CD14-positive monocyte (primary cell): ENCODE measurements around the gene CCDC138. TPM values are rescaled to one million over a fixed set of nuclear protein-coding genes. Genes with fewer than 3 reads are reported as not detected.

ENCODE experiments used
- DNase-seq, 3 donors: peaks; one replicate each; pipeline ENCODE4 v3.0.0-alpha.2; 2011 to 2022
- H2AFZ ChIP-seq: 2 replicates; pipeline ENCODE4 v1.6.0; 2012; ENCODE audit warnings: mild to moderate bottlenecking, low read depth, low read length, inconsistent platforms; ENCODE audit not compliant: insufficient read depth, poor library complexity, severe bottlenecking
- H3K27ac ChIP-seq, 2 donors: 1 replicate in 1 of 2; 2 replicates in 1 of 2; pipeline ENCODE4 v1.5.1; 2012 to 2013; ENCODE audit warnings: low read length in 2 of 2, control low read depth in 1 of 2, inconsistent platforms in 1 of 2, low read depth in 1 of 2, mild to moderate bottlenecking in 1 of 2
- H3K27me3 ChIP-seq, 2 donors: one replicate each; pipeline versions ENCODE4 v1.6.0 to v1.6.1; 2011 to 2013; ENCODE audit warnings: low read length in 2 of 2; ENCODE audit not compliant: control insufficient read depth in 2 of 2, insufficient read depth in 2 of 2
- H3K36me3 ChIP-seq, 2 donors: replicated peaks in 1 of 2; 1 replicate in 1 of 2; 2 replicates in 1 of 2; pipeline versions ENCODE4 v1.5.1 to v1.6.1; 2012 to 2013; ENCODE audit warnings: low read length in 2 of 2, control low read depth in 1 of 2, inconsistent platforms in 1 of 2, mild to moderate bottlenecking in 1 of 2; ENCODE audit not compliant: insufficient read depth in 2 of 2, control insufficient read depth in 1 of 2
- H3K4me1 ChIP-seq, 2 donors: 1 replicate in 1 of 2; 2 replicates in 1 of 2; pipeline versions ENCODE4 v1.5.1 to v1.6.1; 2012 to 2013; ENCODE audit warnings: low read length in 2 of 2, control low read depth in 1 of 2, inconsistent platforms in 1 of 2, mild to moderate bottlenecking in 1 of 2, moderate library complexity in 1 of 2; ENCODE audit not compliant: insufficient read depth in 2 of 2, control insufficient read depth in 1 of 2
- H3K4me2 ChIP-seq: replicated peaks from 2 replicates; pipeline ENCODE3; 2012; ENCODE audit warnings: low read length, moderate library complexity, mild to moderate bottlenecking; ENCODE audit not compliant: poor library complexity, severe bottlenecking; ENCODE audit errors: extremely low read depth
- H3K4me3 ChIP-seq, 3 experiments: fragments of 200-600 bp in 1 of 3; sonication (generic) in 1 of 3; replicated peaks in 1 of 3; 1 replicate in 2 of 3; 2 replicates in 1 of 3; pipeline ENCODE4 v1.5.1; 2011 to 2013; ENCODE audit warnings: low read length in 3 of 3, mild to moderate bottlenecking in 3 of 3, control low read depth in 2 of 3, low read depth in 2 of 3, inconsistent platforms in 1 of 3, moderate library complexity in 1 of 3
- H3K79me2 ChIP-seq: 2 replicates; pipeline ENCODE4 v1.6.0; 2012; ENCODE audit warnings: mild to moderate bottlenecking, control low read depth, inconsistent platforms, low read length, moderate library complexity; ENCODE audit not compliant: insufficient read depth
- H3K9ac ChIP-seq: 2 replicates; pipeline ENCODE4 v1.6.0; 2017; ENCODE audit warnings: low read length, mild to moderate bottlenecking; ENCODE audit not compliant: insufficient read depth, poor library complexity, severe bottlenecking
- H3K9me3 ChIP-seq, 2 donors: replicated peaks in 1 of 2; 1 replicate in 1 of 2; 2 replicates in 1 of 2; pipeline versions ENCODE4 v1.5.1 to v1.6.1; 2012 to 2013; ENCODE audit warnings: low read length in 2 of 2, control low read depth in 1 of 2; ENCODE audit not compliant: control insufficient read depth in 1 of 2, insufficient read depth in 1 of 2
- H4K20me1 ChIP-seq: 2 replicates; pipeline ENCODE4 v1.6.0; 2012; ENCODE audit warnings: mild to moderate bottlenecking, low read length, control low read depth, moderate library complexity; ENCODE audit not compliant: insufficient read depth
- H3K27ac Mint-ChIP-seq, 7 donors: one replicate each; pipeline ENCODE4 v1.8.0; 2020; ENCODE audit warnings: mild to moderate bottlenecking in 7 of 7, mixed read lengths in 7 of 7, moderate library complexity in 6 of 7, inconsistent platforms in 2 of 7
- H3K27me3 Mint-ChIP-seq, 3 donors: one replicate each; pipeline ENCODE4 v1.8.0; 2021 to 2022; ENCODE audit warnings: low read depth in 3 of 3, mild to moderate bottlenecking in 3 of 3, mixed read lengths in 3 of 3, moderate library complexity in 3 of 3, inconsistent platforms in 1 of 3
- H3K36me3 Mint-ChIP-seq, 2 donors: one replicate each; pipeline ENCODE4 v1.8.0; 2020; ENCODE audit warnings: mixed read lengths in 2 of 2, inconsistent platforms in 1 of 2, mild to moderate bottlenecking in 1 of 2
- H3K4me1 Mint-ChIP-seq: one replicate; pipeline ENCODE4 v1.8.0; 2020; ENCODE audit warnings: mild to moderate bottlenecking, mixed read lengths
- H3K4me3 Mint-ChIP-seq, 2 donors: one replicate each; pipeline ENCODE4 v1.8.0; 2020; ENCODE audit warnings: mild to moderate bottlenecking in 2 of 2, mixed read lengths in 2 of 2, moderate library complexity in 1 of 2
- H3K9me3 Mint-ChIP-seq, 7 donors: one replicate each; pipeline ENCODE4 v1.8.0; 2020 to 2022; ENCODE audit warnings: mixed read lengths in 7 of 7, mild to moderate bottlenecking in 6 of 7, moderate library complexity in 6 of 7, inconsistent platforms in 2 of 7
- WGBS: methylation state at CpG from one replicate; pipeline ENCODE4 v1.1.5; 2013; ENCODE audit warnings: missing lambda C conversion rate; ENCODE audit not compliant: insufficient coverage; 5-methylcytosine and 5-hydroxymethylcytosine counted together
- intact Hi-C, 2 donors: fragments of 100-400 bp; cut with micrococcal nuclease; formaldehyde crosslinking; loops; one replicate each; pipeline versions ENCODE4 v1.15.0 to v1.15.1; 2023
- polyA plus RNA-seq, 3 donors: library from polyadenylated mRNA; depleted of rRNA in 1 of 3; unstranded in 2 of 3; stranded (reverse) in 1 of 3; fragments of 300-500 nt in 2 of 3; fragments of >200 nt in 1 of 3; fragmentation: Illumina TruSeq in 2 of 3; gene quantifications; 1 replicate in 2 of 3; 2 replicates in 1 of 3; pipeline ENCODE4 v1.2.3, GENCODE V29; 2012 to 2021
- TF ChIP-seq, protein P1 (sequence below): fragments of 200-600 bp; IDR thresholded peaks from one replicate; pipeline ENCODE4 v1.8.0; 2022; ENCODE audit warnings: antibody characterized with exemption, mild to moderate bottlenecking

Gene CCDC138
- polyA plus RNA-seq, 3 donors, result 0.54 to 0.72 (median 0.67) TPM

DNA sequence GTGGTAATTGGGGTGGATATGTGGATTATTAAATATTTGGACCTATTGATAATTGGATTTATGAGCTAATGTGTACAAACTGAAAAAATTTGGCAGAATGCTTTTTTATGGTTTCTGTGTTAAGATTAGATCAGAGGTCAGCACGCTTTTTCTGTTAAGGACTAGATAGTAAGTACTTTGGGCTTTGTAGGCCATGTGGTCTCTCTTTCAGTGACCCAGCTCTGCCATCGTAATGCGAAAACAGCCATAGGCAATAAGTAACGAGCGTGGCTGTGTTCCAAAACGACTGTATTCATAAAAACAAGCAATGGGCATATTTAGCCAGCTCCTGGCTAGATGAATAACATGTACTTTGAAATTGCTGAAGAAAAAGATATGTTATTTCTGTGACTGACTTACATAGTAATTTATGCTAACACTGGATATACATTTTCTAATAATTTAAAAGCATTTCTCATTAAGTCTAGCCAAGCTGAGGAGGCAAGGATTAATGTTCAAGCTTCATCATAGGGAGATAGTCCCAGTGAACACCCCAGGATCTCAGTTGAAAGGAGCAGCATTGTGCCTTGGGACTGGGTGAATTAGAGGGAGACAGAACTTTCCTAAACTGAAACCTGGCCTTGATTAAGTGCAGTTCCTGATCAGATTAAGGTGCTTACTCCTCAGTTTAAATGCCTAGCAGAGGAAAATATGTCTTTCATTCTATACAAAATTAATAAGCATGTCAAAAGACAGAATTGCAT lies 20.0 kb downstream of the CCDC138 start:
- Histone ChIP-seq H2AFZ (no peak overlapping the region), H4K20me1 (no peaks in the 10 kb centered on the region), H3K36me3 (peaks cover 4 to 32% of the 10 kb centered on the region in 2 donors), H3K4me3 (no peak overlapping the region), H3K27me3 (no peaks in the 10 kb centered on the region), H3K9ac (no peak overlapping the region), H3K4me1 (no peaks in the 10 kb centered on the region), H3K27ac (no peak overlapping the region), H3K9me3 (peaks cover 6 to 20% of the 10 kb centered on the region in 2 donors), H3K4me2 (no peak overlapping the region), H3K79me2 (no peaks in the 10 kb centered on the region)
- Mint-ChIP-seq H3K27me3 (no peaks in the 10 kb centered on the region), H3K4me3 (no peak overlapping the region), H3K9me3 (peaks cover 13 to 27% (median 21%) of the 10 kb centered on the region in 7 donors), H3K4me1 (no peaks in the 10 kb centered on the region), H3K27ac (peak overlapping the region in 1 of 7 donors; percentile 38), H3K36me3 (peaks cover 34 to 50% of the 10 kb centered on the region in 2 donors)
- WGBS, result 100% methylated on average over 1 of the region's 6 CpGs
- TF ChIP-seq, protein P1, sequence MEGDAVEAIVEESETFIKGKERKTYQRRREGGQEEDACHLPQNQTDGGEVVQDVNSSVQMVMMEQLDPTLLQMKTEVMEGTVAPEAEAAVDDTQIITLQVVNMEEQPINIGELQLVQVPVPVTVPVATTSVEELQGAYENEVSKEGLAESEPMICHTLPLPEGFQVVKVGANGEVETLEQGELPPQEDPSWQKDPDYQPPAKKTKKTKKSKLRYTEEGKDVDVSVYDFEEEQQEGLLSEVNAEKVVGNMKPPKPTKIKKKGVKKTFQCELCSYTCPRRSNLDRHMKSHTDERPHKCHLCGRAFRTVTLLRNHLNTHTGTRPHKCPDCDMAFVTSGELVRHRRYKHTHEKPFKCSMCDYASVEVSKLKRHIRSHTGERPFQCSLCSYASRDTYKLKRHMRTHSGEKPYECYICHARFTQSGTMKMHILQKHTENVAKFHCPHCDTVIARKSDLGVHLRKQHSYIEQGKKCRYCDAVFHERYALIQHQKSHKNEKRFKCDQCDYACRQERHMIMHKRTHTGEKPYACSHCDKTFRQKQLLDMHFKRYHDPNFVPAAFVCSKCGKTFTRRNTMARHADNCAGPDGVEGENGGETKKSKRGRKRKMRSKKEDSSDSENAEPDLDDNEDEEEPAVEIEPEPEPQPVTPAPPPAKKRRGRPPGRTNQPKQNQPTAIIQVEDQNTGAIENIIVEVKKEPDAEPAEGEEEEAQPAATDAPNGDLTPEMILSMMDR, result no peak
- no peak for DNase-seq
- intact Hi-C loops, result no loop called here

DNA sequence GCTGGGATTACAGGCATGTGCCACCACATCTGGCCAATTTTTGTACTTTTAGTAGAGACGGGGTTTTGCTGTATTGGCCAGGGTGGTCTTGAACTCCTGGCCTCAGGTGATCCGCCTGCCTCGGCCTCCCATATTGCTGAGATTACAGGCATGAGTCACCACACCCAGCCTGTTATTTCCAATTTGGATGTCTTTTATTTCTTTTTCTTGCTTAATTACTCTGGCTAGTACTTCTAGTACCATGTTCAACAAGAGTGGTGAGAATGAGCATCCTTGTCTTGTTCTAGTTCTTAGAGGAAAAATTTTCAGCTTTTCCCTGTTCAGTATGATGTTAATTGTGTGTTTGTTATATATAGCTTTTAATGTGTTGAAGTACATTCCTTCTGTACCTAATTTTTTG lies 23.4 kb downstream of the CCDC138 start:
- no peaks in the 10 kb centered on the region for H4K20me1 ChIP-seq
- TF ChIP-seq, protein P1, result no peak
- no peaks in the 10 kb centered on the region for H3K79me2 ChIP-seq
- no peak overlapping the region for H3K27ac ChIP-seq
- 100% methylated on average over 1 of the region's 3 CpGs for WGBS
- peaks cover 6 to 20% of the 10 kb centered on the region in 2 donors for H3K9me3 ChIP-seq
- Mint-ChIP-seq H3K4me1 (no peaks in the 10 kb centered on the region), H3K9me3 (peaks cover 13 to 27% (median 21%) of the 10 kb centered on the region in 7 donors), H3K27ac (no peak overlapping the region), H3K4me3 (no peak overlapping the region), H3K36me3 (peaks cover 38 to 48% of the 10 kb centered on the region in 2 donors), H3K27me3 (no peaks in the 10 kb centered on the region)
- H3K4me1 ChIP-seq, result no peaks in the 10 kb centered on the region
- H3K27me3 ChIP-seq, result no peaks in the 10 kb centered on the region
- no peak overlapping the region for H3K9ac ChIP-seq
- no peak overlapping the region for H3K4me2 ChIP-seq
- H2AFZ ChIP-seq, result no peak overlapping the region
- no peak overlapping the region for H3K4me3 ChIP-seq
- intact Hi-C loops, result no loop called here
- no peak for DNase-seq
- peaks cover 0 to 27% of the 10 kb centered on the region in 2 donors for H3K36me3 ChIP-seq
